ENCODE results near the gene CLCN1.

CLCN1 gene

DNA sequence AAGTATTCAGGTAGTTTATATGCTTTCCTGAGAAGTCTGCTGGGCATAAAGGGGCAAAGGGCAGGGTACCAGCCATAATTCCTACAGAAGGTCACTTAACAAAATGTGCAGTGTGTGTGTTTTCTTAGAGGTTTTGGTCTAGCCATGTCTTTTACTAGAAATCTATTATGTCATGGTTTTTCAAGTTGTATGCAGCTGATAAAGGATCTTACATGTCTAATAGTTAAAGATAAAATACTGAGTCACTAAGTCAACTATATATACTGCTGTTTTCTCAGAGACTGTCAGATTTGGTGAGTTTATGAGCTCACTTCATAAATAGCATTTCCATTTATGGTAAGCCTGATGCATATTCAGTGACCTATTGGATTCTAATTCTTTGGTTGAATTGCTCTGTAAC lies 20.0 kb upstream of the CLCN1 start:
- DNase-seq = no peak

DNA sequence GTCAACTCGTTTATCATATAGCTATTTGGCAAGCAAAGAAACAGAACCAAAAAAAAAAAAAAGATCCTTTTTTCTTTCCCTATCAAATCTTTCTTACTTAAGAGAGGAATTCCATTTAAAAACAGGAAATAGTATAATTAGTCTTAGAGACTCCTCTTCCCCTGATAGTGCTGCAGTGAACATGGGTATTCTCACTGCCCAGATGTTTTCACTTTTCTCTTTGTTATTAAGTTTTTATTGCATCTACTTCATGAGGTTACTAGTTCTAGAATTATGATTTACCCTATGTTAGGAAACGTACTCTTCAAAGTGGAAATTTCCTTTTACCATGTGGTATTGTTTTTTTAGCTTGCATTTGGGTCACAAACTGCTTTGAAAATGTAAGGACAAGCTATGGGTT lies 19.2 kb upstream of the CLCN1 start:
- no peak for DNase-seq

DNA sequence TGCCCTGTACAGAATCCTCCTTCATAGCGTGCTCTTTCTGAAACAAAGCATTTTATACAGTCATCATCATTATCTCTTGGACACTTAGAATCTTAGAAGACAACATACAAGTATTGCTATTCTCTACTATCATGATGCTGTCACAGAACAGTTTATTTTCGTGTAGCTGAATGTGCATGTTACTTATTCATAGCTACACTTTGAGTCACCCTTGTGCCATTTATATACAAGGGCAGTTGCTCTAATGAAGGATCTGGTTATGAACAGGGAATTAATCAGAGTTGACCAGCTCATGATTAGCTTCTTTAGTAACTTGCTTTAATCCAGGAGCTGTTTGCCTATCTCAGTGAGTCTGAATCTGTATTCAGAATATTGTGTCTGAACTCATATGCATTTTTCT lies 16.6 kb upstream of the CLCN1 start:
- no peak for DNase-seq

DNA sequence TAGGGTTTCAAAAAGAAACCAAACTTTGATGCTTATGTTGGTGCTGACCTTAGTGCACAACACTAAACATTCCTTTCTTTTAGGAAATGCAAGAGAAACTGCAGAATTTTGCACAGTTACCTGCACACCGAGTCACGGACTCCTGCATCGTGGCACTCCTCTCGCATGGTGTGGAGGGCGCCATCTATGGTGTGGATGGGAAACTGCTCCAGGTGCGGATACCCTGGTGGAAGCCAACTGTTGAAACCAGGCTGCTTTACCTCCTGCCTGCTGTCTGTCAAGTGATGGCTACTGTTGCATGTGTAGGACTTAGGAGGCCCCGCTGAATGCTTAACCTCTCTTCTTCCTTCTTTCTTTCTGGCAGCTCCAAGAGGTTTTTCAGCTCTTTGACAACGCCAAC lies 16.1 kb upstream of the CLCN1 start:
- peak; percentile 6 for DNase-seq

DNA sequence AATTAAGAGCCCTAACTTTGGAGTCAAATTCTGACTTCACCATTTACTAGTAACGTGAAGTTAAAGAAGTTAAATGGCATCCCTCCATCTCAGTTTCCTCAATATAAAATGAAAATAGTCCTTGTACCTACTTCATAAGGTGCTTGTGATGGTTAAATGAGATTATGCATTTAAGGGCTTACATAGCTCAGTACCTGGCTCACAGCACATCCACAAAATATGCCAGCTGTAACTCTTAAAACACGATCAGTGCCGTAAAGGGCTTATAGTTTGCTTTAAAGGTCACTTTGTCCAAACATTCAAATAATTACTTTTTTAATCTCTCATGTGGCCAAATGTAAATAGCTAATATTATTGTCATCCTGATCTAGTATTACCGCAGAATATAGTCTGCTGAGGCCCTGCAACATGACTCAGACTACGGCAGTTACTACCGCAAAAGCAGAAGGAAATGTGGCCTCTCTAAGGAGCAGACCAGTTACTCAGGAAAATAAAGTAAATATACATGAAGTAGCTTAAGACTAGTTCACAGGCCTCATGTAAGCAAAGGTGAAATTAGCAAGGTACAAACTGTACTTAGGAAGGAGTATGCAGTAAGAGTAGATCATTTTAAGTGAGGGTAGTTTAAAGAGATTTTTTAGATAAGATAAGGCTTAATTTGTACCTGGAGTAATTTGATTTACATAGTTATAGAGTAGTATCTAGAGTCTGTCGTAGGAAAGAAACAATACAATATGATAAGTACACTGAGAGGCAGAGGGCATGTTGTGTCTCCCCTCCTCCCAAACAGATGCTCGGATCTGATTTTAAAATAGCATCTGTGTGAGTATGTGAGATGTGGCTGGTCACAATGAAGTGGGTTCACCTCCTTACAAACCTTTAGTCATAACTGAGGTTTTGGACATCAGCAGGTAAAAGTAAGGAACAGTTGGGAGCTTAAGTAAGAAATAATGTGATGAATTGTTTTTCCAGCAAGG lies 14.7 kb upstream of the CLCN1 start:
- DNase-seq = no peak

DNA sequence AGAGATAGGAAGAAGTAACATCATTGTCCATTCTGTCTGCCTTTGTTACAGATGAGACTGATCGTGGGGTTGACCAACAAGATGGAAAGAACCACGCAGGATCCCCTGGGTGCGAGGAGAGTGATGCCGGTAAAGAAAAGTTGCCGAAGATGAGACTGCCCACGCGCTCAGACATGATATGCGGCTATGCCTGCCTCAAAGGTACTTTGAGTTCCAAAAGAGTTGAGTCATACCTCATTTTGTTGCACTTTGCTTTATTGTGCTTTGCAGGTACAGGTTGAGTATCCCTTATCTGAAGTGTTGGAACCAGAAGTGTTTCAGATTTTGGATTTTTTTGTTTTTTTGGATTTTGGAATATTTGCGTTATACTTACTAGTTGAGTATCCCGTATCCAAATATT lies 12.2 kb upstream of the CLCN1 start:
- no peak for DNase-seq

DNA sequence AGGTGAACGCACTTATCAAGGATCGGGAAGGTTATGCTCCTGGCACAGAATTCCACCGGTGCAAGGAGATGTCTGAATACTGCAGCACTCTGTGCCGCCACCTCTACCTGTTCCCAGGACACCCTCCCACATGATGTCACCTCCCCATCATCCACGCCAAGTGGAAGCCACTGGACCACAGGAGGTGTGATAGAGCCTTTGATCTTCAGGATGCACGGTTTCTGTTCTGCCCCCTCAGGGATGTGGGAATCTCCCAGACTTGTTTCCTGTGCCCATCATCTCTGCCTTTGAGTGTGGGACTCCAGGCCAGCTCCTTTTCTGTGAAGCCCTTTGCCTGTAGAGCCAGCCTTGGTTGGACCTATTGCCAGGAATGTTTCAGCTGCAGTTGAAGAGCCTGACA lies 11.0 kb upstream of the CLCN1 start:
- DNase-seq = no peak

DNA sequence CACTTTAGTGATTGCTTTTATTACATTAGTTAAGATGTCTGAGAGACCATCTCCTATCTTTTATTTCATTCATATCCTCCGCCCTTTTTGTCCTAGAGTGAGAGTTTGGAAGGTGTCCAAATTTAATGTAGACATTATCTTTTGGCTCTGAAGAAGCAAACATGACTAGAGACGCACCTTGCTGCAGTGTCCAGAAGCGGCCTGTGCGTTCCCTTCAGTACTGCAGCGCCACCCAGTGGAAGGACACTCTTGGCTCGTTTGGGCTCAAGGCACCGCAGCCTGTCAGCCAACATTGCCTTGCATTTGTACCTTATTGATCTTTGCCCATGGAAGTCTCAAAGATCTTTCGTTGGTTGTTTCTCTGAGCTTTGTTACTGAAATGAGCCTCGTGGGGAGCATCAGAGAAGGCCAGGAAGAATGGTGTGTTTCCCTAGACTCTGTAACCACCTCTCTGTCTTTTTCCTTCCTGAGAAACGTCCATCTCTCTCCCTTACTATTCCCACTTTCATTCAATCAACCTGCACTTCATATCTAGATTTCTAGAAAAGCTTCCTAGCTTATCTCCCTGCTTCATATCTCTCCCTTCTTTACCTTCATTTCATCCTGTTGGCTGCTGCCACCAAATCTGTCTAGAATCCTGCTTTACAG lies 10.4 kb upstream of the CLCN1 start:
- no peak for DNase-seq

DNA sequence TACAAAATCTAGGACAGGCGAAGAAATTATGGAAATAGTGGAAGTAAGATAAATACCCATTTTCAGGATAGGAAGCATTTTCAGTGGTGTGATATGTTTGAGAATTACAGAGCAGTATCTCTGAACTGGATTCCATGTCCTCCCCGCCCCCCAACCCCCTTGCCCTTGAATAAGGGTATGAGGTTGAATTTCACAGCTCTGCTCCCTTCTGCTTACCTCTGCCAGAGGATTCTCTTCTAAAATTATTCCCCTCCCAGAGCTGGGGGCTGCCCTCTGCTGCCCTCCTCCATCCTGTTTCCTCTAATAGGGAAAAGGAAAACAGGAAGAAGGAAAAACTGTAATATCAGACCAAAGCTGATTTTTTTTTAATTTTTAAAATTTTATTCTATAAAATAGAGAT lies 7.3 kb upstream of the CLCN1 start:
- no peak for DNase-seq

DNA sequence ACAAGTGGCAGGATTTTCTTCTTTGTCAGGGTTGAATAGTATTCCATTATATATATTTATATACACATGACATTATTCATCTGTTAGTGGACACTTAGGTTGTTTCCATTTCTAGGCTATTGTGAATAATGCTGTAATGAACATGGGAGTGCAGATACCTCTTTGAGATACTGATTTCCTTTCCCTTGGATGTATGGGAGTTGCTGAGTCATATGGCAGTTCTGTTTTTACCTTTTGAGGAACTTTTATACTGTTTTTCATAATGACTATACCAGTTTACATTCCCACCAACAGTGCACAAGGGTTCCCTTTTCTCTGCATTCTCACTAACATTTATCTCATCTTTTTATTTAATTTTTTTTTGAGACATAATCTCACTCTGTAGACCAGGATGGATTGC lies 1.8 kb upstream of the CLCN1 start:
- DNase-seq = no peak

DNA sequence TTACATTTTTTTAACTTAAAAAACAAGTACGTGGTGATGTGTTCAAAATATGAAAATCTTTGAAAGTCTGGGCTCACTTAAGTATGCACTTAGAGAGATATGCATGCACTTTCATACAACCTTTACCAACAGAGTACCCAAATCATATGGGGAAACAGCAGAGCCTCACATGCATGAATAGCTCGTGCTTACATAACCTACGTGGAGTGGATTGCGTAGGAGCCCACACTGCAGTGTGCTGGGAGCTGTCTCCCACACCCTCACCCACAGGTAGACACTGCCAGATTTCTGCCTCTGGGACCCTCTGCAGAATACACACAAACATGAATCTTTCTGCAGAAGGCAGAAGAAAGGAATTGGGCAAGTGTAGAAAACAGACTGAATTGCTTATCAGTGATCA lies 581 bp downstream of the CLCN1 start:
- no peak for DNase-seq

DNA sequence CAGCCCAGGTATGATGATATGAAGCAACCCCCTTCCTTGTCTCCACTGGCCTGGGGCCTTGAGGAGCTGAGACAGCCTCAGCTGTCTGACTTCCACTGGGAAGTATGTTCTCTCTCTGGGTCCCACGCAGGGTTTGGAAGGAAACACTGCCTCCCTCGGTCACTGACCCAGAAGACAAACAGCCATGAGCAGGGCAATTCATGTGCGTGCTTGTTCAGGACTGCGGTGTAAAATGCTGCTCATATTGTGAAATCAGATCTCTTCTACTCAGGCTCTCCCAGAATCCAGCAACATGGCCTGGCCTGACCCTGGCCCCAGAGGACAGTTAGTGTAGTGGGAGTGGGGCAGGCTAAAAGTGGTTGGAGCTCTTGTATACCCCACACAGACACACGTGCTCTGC lies 2.8 kb downstream of the CLCN1 start:
- no peak for DNase-seq

DNA sequence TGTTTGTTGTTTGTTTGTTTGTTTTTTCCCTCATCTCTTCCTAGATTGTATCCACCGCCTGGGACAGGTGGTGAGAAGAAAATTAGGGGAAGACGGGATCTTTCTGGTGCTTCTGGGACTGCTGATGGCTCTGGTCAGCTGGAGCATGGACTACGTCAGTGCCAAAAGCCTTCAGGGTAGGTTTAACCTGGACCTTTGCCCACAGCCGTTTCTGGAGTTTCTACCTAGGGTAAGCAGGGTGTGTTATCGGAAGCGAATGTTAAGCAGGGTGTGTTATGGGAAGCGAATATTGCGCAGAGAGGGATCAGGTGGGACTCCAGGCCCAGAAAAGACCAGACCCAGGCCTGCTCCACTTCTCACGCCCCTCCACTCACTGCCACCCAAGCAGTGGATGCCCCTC lies 4.7 kb downstream of the CLCN1 start:
- no peak for DNase-seq

DNA sequence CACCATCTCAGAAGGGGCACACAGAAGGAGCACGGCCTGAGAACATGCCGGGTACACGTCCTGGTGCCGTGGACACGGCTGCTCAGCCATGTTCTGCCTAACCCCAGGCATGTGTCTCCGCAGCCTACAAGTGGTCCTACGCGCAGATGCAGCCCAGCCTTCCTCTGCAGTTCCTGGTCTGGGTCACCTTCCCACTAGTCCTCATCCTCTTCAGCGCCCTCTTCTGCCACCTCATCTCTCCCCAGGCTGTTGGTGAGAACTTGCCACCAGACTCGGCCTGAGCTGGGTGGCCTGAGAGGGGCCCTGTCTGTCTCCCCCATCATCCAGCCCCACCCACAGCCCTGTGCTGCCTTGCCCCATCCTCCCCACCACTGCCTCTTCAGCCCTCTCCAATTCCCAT lies 5.3 kb downstream of the CLCN1 start:
- DNase-seq = no peak

DNA sequence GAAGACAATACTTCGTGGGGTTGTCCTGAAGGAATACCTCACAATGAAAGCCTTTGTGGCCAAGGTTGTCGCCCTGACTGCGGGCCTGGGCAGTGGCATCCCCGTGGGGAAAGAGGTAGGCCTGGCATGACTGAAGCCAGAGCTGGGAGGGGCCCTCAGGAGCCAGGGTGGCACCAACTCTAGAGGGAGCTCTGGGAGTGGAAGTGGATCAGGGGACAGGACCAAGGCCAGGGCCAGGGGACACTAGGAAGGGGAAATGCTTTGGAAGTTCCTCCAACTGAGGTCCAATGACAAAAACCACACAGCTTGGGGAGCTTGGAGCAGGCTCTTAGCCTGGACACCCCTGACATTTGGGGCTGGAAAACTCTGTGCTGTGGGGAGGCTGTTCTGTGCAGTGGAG lies 5.8 kb downstream of the CLCN1 start:
- no peak for DNase-seq

DNA sequence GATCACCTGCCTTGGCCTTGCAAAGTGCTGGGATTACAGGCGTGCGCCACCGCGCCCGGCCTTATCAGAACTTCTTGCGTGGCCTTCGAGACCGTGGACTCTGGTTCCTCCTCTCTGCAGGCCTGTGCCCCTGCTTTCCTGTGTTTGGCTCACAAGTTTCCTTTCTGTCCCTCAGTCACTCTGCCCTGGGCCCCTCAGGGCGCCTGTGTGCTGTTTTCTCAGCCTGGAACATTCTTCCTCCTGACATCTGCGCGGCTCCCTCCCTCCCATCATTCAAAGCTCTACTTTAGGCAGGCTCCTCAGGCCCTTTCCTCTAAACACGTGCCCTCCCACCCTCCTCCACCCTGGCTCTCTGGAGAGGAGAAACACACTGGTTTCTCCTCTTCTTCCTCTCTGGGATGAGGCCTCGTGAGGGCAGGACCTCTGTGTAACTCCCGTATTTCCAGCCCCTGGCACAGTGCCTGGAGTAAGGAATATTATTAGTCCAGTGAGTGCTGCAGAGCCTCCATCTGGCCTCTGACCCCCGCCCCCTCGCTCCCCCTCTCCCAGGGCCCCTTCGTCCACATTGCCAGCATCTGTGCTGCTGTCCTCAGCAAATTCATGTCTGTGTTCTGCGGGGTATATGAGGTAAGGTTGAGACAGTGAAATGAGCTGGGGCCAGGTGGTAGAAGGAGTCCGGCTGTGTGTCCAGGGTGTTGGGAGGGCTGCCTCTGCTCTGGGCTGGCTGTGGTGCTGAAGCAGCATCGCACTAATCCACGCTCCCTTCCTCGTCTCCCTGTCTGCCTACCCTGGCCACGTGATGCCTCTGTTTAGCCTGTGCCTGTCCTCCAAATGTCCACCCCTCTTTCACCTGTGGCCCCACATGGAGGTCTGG lies 7.1 kb downstream of the CLCN1 start:
- no peak for DNase-seq

DNA sequence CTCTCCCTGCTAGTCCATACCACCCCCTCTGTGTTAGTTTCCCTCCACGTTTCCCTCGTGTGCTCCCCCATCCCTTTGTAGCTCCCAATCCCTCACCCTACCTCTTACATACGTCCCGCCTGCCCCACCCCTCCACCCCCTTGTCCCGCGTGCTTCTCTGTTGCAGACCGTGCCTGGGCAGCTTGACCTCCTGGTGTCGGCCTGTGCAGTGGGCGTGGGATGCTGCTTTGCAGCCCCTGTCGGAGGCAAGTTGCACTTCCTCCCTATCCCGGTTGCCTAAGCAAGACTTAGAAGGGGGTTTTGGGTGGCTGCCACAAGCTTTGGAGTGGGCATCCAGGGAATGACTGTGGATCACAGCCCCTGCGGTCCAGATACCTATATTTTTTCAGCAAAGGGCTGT lies 7.7 kb downstream of the CLCN1 start:
- DNase-seq = no peak

DNA sequence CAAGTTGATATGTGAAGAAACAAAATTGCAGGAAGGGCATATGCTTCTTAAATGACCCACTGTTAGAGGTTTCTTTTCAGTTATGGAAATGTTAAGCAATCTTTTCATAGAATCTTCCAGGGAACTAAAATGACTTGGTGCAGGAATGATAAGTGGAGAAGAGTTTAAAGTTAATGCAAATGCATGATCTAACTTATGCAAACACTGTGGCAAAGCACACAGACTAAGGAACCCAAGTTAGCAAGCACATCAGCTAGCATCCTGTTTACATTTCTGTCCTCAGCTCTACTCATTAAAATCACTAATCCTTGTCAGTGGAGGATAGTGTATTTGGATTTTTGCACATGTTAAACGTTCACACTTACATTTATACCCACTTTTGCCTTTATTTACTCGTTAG lies 9.3 kb downstream of the CLCN1 start:
- no peak for DNase-seq

DNA sequence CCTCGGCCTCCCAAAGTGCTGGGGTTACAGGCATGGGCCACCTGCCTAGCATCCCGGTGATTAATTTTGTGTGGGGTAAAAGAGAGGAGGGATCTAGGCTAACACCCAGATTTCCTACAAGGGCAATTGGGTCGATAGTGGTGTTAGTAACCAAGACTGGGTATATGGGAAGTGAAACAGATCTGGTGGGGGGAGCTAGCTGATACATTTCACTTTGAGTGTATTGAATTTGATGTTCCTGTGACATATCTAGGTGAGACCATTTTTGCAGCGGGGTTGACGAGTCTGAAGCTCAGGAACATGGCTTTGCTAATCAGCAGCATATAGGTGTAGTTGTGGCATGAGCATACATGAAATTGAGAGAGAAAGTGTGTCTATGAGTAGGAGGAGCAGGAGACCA lies 12.0 kb downstream of the CLCN1 start:
- no peak for DNase-seq

DNA sequence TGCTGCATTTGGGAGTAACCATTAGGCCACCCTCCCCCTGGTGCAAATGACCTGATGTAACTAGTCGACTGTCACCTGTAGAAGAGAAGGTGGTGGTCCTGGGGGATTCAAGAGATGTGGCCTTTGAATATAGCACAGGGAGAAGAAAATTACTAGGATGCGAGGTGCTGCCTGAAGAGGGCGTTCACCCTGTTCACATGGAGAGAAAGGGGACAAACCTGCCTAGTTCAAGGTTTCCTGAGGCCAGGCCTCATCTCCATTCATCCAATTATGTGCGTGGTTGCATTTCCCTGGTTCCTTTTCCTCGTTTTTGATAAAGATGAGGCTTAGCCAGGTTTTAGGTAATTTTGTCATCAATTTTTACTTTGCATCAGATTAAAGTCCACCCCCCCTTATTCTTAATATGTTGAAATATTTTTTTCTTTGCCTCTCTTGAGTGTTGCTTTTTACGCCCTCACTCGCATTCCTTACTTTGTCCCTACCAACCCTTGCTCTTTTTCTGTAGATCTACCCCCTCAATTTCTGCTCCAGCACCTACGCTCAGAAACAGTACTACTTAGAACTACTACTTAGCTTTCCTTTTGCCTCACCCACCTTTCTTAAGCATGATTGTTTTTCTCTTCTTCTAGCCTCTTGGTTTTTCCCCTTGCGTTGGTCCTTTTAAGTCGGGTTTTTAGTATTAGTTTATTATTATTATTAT lies 13.7 kb downstream of the CLCN1 start:
- DNase-seq = no peak

DNA sequence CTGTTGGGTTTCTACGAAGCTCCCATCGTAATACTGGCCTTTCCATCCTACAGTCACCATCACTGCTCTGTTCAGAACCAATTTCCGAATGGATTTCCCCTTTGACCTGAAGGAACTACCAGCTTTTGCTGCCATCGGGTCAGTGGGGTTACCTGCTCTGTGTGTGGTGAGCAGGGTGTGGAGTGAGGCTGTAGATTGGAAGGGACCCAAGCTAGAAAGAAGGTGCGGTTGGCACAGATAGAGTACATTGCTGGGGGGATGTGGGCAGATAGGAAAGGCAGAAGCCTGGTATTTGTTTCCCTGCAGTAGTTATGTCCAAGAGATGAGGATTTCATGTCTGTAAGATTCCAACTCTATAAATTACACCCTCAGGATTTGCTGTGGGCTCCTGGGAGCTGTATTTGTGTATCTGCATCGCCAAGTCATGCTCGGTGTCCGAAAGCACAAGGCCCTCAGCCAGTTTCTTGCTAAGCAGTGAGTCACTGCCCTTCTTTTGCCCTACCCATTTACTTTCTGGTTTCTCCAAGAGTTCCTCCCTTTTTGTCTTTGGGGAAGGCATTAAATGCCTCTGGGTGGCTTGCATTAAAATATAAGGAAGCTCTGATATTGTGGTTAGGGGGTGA lies 15.4 kb downstream of the CLCN1 start:
- no peak for DNase-seq

DNA sequence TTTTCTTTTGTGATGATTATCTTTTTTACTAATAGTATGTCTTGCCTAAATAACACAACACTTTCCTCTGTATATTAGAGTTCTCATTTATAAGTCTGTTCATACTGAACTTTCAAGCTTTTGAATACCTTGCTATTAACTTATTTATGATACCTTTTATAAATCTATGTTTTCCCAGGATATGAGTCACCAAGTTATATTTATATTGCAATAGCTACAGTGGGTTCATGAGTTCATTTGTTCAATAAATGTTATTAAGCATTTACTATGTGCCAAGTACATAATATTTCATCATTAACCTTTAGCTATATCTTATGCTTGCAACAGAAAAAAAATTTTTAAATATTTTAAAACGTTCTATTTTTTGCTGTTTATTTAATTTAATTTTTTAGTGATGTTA lies 18.3 kb downstream of the CLCN1 start:
- no peak for DNase-seq

DNA sequence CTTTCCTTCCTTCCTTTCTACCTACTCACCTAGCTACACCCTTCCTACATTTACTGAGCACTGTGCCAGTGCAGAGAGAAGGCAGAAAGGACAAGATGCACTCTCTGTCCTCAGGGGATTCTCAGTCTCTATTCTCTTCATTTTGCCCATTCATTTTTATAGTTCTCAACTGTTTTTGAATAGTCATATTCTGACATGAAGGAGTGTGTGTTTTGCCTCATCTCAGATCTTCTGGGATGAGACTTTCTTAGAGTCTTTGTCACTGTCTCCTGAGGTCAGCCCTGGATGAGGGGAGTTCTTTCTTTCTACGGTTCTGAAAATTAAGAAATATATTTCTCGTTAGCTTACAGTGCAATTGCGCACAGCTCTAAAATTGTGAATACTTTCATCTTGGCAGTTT lies 21.3 kb downstream of the CLCN1 start:
- DNase-seq = no peak
